ENCODE data around the gene EMID1.
"Not testable (repeated sequence)": the region's sequence is repeated elsewhere in the genome, so short reads cannot be mapped to it uniquely, and the experiment has no call there.

Gene EMID1

GRCh38 chr22:29231971-29232959, 26.6 kb downstream of the EMID1 start:
- DNase-seq (ENCODE audit: low spot score in 2 of 2) (no peak), ATAC-seq (replicated peaks; ENCODE audit: extremely low read depth, poor library complexity, severe bottlenecking) (no peak)
- H3K4me3 Mint-ChIP-seq: no peak overlapping the region
- H3K27ac Mint-ChIP-seq (ENCODE audit: low read depth): no peak overlapping the region
- peaks cover 6% of the 10 kb centered on the region for H3K9me3 Mint-ChIP-seq
- no peaks in the 10 kb centered on the region for H3K27me3 Mint-ChIP-seq
- H3K4me1 Mint-ChIP-seq: no peaks in the 10 kb centered on the region
- H3K36me3 Mint-ChIP-seq (ENCODE audit: insufficient read depth): peaks cover 1% of the 10 kb centered on the region

- no peak for ATAC-seq (replicated peaks; ENCODE audit: extremely low read depth, poor library complexity, severe bottlenecking)
- no peaks in the 10 kb centered on the region for H3K27me3 Mint-ChIP-seq
These were observed 27.7 kb downstream of the EMID1 start for GRCh38 chr22:29233277-29233877.

GRCh38 chr22:29240481-29240880, 34.8 kb downstream of the EMID1 start:
- not testable (repeated sequence) for H3K36me3 Mint-ChIP-seq (ENCODE audit: insufficient read depth); H3K27ac Mint-ChIP-seq (ENCODE audit: low read depth); H3K4me1 Mint-ChIP-seq; H3K4me3 Mint-ChIP-seq; DNase-seq (ENCODE audit: low spot score in 2 of 2); H3K9me3 Mint-ChIP-seq; ATAC-seq (replicated peaks; ENCODE audit: extremely low read depth, poor library complexity, severe bottlenecking)
- peaks cover 18% of the 10 kb centered on the region for H3K27me3 Mint-ChIP-seq

More at GRCh38 chr22:29233277-29233877, 27.7 kb downstream of the EMID1 start:
- H3K9me3 Mint-ChIP-seq: peaks cover 6% of the 10 kb centered on the region
- H3K4me1 Mint-ChIP-seq: no peaks in the 10 kb centered on the region
- H3K27ac Mint-ChIP-seq (ENCODE audit: low read depth): no peak overlapping the region
- peaks cover 1% of the 10 kb centered on the region for H3K36me3 Mint-ChIP-seq (ENCODE audit: insufficient read depth)
- no peak for DNase-seq (ENCODE audit: low spot score in 2 of 2)
- H3K4me3 Mint-ChIP-seq: no peak overlapping the region

- Mint-ChIP-seq H3K9me3 (no peaks in the 10 kb centered on the region), H3K36me3 (ENCODE audit: insufficient read depth) (no peaks in the 10 kb centered on the region), H3K27me3 (peaks cover 19% of the 10 kb centered on the region), H3K4me3 (no peak overlapping the region), H3K27ac (ENCODE audit: low read depth) (no peak overlapping the region), H3K4me1 (peaks cover 5% of the 10 kb centered on the region)
- no peak for DNase-seq (ENCODE audit: low spot score in 2 of 2)
- no peak for ATAC-seq (replicated peaks; ENCODE audit: extremely low read depth, poor library complexity, severe bottlenecking)
These were observed 38.3 kb downstream of the EMID1 start for GRCh38 chr22:29243874-29244446.

GRCh38 chr22:29244785-29245625, 39.3 kb downstream of the EMID1 start:
- DNase-seq (ENCODE audit: low spot score in 2 of 2) (no peak), ATAC-seq (replicated peaks; ENCODE audit: extremely low read depth, poor library complexity, severe bottlenecking) (no peak)
- Mint-ChIP-seq H3K27ac (ENCODE audit: low read depth) (no peak overlapping the region), H3K9me3 (no peaks in the 10 kb centered on the region), H3K36me3 (ENCODE audit: insufficient read depth) (no peaks in the 10 kb centered on the region), H3K27me3 (peaks cover 19% of the 10 kb centered on the region), H3K4me3 (no peak overlapping the region), H3K4me1 (peaks cover 5% of the 10 kb centered on the region)

- no peaks in the 10 kb centered on the region for H3K9me3 Mint-ChIP-seq
- peaks cover 19% of the 10 kb centered on the region for H3K27me3 Mint-ChIP-seq
- H3K4me1 Mint-ChIP-seq: peaks cover 5% of the 10 kb centered on the region
- H3K27ac Mint-ChIP-seq (ENCODE audit: low read depth): no peak overlapping the region
- DNase-seq (ENCODE audit: low spot score in 2 of 2) (peak; percentile 55 to 57), ATAC-seq (replicated peaks; ENCODE audit: extremely low read depth, poor library complexity, severe bottlenecking) (no peak)
- no peak overlapping the region for H3K4me3 Mint-ChIP-seq
- no peaks in the 10 kb centered on the region for H3K36me3 Mint-ChIP-seq (ENCODE audit: insufficient read depth)
These were observed 40.1 kb downstream of the EMID1 start for GRCh38 chr22:29245626-29246385.

GRCh38 chr22:29247891-29248290, 42.2 kb downstream of the EMID1 start:
- H3K4me3 Mint-ChIP-seq; H3K4me1 Mint-ChIP-seq; DNase-seq (ENCODE audit: low spot score in 2 of 2); ATAC-seq (replicated peaks; ENCODE audit: extremely low read depth, poor library complexity, severe bottlenecking); H3K27ac Mint-ChIP-seq (ENCODE audit: low read depth); H3K9me3 Mint-ChIP-seq; H3K36me3 Mint-ChIP-seq (ENCODE audit: insufficient read depth): not testable (repeated sequence)
- H3K27me3 Mint-ChIP-seq: peaks cover 19% of the 10 kb centered on the region

GRCh38 chr22:29251265-29251664, 45.6 kb downstream of the EMID1 start:
- no peak overlapping the region for H3K27ac Mint-ChIP-seq (ENCODE audit: low read depth)
- ATAC-seq (replicated peaks; ENCODE audit: extremely low read depth, poor library complexity, severe bottlenecking): no peak
- no peak for DNase-seq (ENCODE audit: low spot score in 2 of 2)
- H3K4me1 Mint-ChIP-seq: no peaks in the 10 kb centered on the region
- H3K4me3 Mint-ChIP-seq: no peak overlapping the region
- H3K27me3 Mint-ChIP-seq: no peaks in the 10 kb centered on the region
- H3K36me3 Mint-ChIP-seq (ENCODE audit: insufficient read depth): peaks cover 2% of the 10 kb centered on the region
- no peaks in the 10 kb centered on the region for H3K9me3 Mint-ChIP-seq

GRCh38 chr22:29251981-29252911, 46.5 kb downstream of the EMID1 start:
- no peaks in the 10 kb centered on the region for H3K4me1 Mint-ChIP-seq
- ATAC-seq (replicated peaks; ENCODE audit: extremely low read depth, poor library complexity, severe bottlenecking) (no peak), DNase-seq (ENCODE audit: low spot score in 2 of 2) (no peak)
- no peaks in the 10 kb centered on the region for H3K9me3 Mint-ChIP-seq
- H3K36me3 Mint-ChIP-seq (ENCODE audit: insufficient read depth): peaks cover 2% of the 10 kb centered on the region
- H3K27ac Mint-ChIP-seq (ENCODE audit: low read depth): no peak overlapping the region
- H3K27me3 Mint-ChIP-seq: no peaks in the 10 kb centered on the region
- H3K4me3 Mint-ChIP-seq: no peak overlapping the region

- Mint-ChIP-seq H3K9me3 (no peaks in the 10 kb centered on the region), H3K4me1 (no peaks in the 10 kb centered on the region), H3K36me3 (ENCODE audit: insufficient read depth) (peaks cover 2% of the 10 kb centered on the region), H3K4me3 (no peak overlapping the region), H3K27ac (ENCODE audit: low read depth) (no peak overlapping the region), H3K27me3 (no peaks in the 10 kb centered on the region)
- DNase-seq (ENCODE audit: low spot score in 2 of 2) (no peak), ATAC-seq (replicated peaks; ENCODE audit: extremely low read depth, poor library complexity, severe bottlenecking) (no peak)
These were observed 48.0 kb downstream of the EMID1 start for GRCh38 chr22:29253561-29254285.

Measured in central memory CD8-positive, alpha-beta T cell (primary cell).